Suppressor macrophage treated with lipopolysaccharide for 4 hours (primary cell): Measurements from ENCODE around the gene RNF126.
A peak's percentile ranks its signal among the peaks of the same experiment; 100 is the strongest.

Experiments used
- DNase-seq: peaks from one replicate; pipeline ENCODE4 v3.0.0-alpha.2; 2020

RNF126 gene

DNA sequence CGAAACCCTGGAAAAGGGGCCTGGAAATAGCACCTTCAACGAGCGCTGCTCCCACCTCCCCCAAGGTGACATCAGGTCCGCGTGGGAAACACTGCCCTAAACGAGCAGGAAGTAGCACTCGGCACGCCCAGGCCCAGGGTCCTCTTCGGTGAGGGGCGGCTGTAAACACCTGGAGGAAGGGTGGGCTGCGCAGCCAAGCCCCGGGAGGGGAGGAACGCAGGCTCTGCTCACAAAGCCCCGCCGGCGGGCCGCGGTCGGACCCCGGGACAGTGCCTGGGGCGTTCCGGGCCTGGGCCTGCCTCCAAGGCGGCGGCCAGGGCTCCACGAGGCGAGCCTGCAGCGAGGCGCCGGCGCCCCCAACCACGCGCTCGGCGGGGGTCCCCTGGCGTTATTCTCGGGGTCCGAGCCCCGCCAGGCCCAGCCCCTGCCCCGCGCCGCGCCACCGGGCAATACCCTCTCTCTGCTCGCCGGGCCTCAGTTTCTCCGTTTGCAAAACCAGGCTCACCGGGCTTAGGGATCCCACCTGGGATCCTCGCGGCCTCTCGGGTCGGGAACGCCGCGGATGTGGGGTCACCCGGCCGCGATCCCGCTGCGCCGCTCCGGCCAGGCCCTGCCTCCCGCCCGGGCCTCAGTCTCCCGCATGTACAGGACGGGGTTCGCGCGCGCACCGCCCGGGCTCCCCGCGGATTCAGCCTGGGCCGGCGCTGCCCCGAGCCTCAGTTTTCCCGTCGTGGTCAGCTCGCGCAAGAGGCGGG lies 630 bp downstream of the RNF126 start:
- DNase-seq: peak; percentile 61

DNA sequence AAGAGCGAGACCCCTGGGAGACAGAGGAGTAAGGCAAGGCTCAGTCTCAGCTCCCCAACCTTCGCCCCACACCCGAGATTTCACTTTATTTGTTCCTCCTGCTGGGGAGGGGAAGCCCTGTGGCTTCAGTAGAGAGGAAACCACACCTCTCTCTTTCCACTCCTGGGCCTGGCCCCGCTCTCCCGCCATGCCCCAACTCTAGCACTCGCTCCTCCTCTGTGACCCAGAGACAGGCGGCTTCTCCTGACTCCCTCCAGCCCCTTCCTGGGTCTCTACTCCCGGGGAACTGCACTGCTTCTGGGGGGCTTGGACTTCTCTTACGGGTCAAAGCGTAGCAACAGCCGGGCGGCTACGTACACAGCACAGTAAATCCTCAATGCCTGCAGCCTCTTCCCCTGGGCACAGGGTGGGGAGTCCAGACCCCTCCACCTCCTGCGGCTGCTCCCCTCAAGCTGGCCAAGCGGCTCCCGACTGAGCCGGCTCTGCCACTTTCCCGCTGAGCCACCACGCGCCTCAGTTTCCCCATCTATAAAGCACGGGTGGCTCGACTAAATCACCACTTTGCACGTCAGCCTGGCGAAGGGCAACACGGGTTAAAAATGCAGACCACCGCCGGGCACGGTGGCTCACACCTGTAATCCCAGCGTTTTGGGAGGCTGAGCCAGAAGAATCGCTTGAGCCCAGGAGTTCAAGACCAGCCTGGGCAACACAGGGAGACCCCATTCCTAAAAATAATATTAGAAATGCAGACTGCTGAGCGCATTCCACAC lies 1.4 kb downstream of the RNF126 start:
- DNase-seq: peak; percentile 39

DNA sequence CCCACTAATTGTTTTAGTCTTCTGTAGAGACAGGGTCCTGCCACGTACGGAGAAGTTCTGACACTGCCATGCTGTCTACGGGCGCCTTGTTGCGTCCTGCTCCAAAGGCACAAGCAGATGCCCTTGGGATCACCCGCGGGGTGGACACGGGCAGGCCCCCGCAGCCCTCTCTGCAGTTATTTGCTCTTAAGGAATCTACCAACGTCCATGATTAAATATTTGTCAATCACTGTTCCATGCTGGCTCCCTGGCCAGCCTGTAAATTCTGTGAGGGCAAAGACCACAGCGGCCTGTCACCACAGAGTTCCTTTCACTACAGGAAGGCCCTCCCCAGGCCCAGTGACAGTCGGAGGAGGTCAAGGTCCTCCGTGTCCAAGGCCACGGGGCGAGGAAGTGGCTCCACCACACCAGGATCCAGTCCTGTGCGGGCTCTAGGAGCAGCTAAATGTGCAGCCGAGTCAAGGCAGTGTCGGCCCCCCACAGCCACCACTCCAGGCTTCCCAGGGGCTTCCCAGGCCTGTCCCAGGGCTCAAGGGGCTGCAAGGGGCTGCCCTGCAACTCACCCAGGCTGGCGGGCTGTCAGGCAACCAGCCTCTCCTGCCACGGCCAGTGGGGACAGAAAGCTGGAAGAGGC lies 2.1 kb downstream of the RNF126 start:
- DNase-seq: no peak

DNA sequence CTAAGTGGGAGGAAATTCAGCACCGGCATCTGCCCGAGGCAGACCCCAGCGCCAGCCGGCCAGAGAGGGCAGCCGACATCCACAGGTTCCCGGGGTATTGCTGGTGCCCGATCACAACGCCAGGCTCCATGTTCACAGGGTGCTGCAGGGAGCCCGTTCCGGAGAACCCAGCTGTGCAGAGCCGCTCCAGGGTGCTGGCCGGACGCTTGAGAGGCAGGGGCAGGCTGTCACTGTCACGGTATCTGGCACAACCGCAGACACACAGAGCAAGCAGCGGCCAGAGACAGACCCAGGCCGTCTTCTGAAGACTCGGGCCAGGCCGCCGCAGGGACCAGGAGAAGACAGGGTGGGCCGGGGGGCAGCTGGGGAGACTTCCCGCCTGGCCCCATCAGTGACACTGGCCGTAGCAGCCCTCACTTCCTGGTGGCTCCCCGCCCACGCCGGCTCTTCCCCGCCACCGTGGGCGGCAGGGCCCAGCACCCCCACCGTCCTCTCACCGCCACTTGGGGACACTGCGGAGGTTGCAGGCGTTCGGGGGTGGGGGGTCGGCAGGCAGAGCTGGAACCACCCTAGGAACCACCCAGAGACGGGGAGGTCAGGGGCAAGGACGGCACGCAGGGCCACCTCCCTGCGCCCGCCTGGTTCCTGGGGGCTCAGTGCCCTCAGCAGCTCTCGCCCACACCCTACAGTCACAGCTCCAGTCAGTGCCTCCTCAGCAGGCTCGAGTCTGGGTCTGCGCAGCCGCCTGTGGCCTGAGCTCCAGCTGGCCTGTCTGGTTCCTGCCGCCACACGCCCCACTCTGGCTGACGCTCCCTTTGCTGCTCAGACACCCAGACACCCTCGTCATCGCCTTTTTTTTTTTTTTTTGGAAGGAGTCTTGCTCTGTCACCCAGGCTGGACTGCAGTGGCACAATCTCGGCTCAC lies 3.8 kb downstream of the RNF126 start:
- DNase-seq: no peak

DNA sequence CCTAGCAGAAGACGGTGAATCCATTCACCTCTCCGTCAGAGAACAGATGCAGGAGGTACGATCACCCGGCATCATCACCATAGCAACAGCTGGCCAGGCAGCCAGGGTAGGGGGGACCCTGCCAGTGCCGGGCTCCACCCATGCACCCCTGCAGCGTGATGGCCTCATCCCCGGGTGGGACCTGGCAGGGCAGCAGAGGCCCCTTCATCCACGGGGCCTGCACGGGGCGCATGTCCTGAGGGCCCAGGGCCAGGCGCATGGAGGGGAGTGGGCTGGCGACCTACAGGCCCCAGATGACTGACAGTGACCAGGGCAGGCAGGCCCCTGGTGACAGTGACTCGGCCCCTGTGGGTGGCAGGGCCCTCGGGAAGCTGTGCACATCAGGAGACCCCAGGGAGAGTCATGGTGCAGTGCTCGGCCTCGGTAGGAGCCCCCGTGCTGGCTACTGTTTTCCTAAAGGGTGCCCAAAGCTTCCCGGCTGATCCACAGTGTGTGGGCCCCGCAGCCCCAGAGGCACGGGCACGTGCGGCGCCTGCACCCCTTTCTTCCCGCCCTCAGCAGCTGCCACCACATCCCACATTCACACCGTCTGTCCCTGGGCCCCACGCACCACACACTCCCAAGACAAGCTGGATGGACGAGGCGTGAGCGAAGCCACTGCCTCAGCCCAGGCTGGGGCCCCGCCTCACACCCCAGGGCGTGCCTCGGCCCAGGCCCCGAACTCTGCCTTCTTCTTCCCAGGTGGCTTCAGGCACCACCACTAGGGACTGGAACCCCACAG lies 4.8 kb downstream of the RNF126 start:
- no peak for DNase-seq

DNA sequence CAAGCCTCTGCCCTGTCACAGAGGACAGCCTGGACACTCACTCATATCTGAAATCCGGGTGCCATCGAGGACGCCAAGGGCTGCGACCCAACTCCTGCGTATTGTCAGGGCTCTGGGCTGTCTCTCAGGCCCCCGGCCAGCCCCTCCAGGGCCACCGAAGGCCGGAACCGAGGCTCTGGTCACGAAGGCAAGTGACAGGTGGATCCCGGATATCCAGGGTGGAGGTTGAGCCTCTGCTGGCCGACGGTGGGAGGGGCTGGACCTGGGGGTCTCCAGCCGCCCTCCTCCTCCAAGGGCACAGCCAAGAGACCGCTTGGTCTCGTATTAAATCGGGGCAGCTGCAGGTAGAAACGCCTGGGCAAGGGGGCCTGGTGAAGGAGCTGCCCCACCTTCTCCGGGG lies 5.4 kb downstream of the RNF126 start:
- no peak for DNase-seq

DNA sequence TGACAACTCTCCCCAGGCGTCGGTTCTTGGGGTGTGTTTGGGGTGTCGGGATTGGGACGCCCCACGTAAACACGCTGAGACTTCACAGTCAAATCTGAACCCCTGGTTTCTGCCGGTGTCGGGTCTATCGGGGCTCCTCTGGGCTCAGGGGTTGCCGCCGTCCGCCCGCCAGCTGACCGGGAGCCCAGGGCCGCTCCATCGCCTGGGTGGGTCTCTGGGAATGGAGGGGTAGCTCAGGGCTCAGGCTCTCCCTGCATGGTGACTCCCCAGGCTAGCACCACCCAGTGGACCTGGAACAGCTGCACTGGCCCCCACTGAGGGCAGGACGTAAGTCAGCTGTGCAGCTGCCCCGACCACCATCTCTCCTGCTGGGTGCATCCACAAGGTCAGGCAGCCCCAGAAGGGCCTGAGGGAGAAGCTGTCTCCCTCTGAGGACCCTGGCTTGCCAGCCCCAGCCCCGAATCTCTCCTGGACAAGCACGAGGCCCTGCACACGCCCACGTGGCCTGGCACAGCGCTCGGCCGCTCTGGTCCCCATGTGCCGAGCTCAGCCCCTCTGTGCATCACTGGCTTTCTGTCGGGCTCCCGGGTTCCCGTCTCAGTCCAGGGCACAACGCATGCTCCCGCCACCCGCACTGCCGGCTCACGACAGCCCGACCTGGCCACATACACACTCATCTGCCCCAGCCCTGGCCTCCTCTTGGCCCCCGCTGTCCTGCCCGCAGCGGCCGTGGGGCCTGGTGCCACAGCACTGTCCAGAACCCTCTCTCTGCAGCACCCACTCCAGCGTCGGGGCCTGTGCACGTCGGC lies 6.1 kb downstream of the RNF126 start:
- no peak for DNase-seq

DNA sequence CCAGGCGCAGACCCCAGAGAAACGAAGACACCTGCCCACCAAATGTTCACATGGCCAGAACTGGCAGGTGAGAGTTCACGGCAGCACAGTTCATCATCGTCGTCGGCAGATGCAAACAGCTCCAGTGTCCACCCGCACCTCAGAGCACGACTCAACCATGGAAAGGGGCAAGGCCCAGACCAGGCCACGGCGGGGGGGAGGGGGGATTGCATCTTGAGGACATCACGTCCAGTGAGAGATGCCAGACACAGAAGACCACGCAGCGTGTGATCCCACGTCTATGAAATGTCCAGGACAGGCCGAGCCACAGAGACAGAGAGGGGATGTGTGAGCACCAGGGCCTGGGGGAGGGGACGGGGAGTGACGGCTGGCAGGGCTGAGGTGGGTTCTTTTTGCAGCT lies 7.3 kb downstream of the RNF126 start:
- no peak for DNase-seq

DNA sequence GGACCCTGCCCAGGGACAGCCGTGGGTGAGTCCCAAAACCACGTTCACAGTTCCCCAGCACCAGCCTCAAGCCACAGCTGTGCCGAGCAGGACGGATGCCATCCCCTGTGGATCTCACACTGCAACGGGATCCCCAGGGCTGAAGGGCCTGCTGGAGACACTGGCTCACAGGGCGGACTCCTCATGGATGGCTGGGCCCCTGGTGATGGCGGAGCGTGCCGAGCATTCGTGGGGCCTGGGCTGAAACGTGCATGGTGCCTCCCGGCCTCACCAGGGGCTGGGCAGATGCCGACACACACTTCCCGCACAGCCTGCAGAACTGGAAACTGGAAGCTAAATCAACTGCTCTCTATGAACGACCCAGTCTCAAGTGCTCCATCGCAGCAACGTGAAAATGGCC lies 9.6 kb downstream of the RNF126 start:
- no peak for DNase-seq

DNA sequence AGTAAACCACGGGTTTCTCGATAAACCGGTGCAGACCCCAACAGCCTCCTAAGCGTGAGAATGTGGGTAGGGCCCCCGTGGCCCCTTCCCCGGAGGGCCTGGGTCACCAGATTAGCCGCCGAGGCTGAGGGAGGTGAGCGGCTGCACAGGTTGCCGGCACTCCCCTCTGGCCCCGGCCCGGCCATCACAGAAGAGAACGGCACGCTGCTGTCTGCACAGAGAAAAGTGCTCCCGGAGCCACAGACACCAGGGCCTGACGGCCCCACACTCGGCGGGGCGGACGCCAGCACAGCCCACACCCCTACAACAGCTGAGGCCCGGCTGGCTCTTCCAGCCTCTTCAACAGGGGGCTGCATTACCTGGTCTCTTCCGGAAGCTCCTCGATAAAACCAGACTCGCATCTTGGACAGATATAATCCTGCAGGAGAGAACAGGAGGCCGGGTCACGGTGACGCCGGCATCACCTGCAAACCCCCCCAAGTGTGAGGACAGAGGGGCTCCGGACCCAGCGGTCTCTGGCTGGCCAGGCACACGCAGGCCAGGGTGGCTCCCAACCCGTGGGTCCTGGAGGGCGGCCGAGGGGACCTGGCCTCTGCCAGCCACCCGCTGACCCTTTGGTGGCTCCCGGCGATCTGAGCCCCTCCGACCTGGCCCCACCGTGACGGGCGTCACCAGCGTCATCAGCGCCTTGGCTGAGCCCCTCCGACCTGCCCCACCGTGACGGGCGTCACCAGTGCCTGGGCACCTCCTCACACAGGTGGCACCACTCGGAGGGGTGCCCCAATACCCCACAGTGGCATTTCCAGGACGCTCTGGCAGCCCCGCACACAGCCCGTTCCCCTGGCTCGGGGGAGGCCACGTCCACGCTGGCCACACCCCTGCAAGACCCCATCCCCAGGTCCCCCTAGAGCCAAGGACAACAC lies 10.3 kb downstream of the RNF126 start:
- no peak for DNase-seq

DNA sequence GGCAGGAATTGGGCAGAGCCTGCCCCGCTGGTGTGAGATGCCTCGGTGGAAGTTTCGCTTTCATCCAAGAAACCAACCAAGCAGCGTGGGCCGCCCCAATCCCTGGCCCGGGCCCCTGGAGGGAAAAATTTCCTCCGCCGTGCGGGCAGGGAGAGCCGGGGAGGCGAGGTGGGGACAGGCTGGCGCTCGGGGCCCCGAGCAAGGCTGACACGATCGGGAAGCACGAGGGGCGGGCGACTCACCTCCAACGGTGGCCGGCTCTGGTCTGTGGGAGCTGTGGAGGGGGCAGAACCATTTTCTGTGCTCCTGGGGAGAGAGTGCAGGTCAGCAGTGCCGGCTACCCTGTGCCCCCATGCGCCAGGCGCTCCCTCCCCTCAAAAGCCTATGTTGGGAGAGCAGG lies 11.0 kb downstream of the RNF126 start:
- no peak for DNase-seq

DNA sequence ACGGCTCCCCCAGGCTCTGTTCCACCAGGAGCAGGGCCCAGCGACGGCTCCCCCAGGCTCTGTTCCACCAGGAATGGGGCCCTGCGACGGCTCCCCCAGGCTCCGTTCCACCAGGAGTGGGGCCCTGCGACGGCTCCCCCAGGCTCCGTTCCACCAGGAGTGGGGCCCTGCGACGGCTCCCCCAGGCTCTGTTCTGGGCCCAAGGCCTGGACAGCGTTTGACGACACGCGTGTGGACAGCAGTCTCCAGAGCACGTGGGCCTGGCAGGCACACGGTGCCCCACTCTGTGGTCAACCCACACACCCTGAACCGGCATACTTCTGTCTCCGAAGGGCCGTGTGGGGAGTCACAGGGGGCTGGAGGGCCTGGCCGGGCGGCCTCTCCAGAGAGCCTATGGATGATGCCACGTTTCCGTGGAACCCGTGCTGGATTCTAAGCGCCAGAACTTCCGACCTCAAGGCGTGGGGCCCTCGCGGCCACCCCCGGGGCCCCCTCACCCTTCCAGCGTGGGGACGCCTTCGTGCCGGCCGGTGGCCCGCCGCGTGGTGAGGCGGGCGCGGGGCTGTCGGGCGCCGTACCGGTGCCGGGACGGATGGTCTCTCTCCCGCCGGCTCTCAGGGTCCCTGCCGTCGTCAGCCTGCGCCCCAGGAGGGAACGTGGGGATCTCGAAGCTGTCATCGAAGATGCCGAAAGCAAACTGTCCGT lies 11.7 kb downstream of the RNF126 start:
- no peak for DNase-seq

DNA sequence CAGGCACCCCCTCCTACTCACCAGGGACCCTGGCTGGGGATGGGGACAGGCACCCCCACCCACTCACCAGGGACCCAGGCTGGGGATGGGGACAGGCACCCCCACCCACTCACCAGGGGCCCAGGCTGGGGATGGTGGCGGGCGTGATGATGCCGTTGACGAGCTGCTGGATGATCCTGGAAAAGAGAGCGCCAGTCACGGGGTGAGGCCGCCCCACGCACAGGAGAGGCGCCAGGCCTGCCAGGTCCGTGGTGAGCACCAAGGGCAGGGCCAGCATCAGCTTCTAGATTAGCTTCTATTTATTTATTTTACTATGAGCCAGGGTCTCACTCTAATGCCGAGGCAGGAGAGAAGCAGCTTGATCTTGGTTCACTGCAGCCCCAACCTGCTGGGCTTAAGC lies 12.9 kb downstream of the RNF126 start:
- no peak for DNase-seq

DNA sequence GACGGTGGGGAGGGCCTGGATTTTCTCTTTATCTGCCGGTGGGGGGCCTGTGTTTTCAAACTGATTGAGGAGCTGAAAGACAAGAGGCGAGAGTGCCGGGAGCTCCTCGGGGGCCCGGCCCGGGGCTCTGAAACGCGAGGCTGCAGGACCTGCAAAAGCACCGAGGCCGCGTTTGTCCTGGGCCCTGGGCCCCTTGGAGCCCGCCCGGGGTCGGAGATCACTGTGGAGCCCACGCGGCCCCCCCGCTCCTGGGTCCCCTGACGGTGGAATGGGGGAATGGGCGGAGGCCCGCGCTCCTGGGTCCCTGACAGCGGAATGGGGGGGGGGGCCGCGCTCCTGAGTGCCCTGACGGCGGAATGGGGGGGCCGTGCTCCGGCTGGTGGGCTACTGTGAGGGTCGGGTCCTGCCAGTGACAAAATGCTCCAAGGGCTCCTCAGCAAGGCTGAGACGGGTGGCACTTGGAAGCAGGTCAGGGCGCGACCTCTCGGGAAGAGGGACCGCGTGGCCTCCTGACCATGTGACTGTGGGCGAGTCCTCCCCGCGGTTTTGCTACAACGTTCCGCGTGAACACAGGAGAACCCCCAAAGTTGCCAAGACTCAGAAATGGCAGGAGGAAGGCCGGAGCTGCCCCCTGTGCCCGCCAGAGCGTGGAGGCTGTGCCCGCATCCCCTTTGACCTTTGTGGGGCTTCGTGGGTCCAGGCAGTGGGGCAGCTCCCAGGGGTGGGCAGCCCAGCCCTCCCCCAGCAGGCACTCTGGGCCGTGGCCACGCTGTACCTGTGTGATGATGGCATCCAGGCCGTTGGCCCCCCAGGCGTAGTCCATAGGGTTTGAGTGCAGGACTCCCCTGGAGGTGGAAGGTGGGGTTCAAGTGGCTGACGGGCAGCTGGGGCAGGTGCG lies 13.9 kb downstream of the RNF126 start:
- DNase-seq: no peak

DNA sequence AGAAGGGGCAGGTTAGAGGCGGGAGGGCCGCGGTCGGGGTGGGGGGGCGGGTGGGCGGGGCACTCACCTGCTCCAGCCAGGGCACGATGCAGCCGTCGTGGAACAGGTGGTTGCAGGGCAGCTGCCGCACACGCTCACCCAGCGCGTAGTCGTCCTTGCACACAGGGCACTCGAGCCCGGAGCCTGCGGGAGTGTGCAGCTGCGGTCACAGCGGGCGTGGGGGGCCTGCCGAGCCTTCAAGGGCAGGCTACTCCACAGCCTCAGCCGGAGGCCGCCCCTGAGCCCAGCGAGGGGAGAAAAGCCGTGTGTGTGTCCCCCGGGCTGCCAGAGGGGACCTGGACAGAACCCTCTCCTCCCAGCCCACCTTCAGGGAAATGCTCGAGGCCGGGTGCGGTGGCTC lies 14.7 kb downstream of the RNF126 start:
- DNase-seq: no peak

DNA sequence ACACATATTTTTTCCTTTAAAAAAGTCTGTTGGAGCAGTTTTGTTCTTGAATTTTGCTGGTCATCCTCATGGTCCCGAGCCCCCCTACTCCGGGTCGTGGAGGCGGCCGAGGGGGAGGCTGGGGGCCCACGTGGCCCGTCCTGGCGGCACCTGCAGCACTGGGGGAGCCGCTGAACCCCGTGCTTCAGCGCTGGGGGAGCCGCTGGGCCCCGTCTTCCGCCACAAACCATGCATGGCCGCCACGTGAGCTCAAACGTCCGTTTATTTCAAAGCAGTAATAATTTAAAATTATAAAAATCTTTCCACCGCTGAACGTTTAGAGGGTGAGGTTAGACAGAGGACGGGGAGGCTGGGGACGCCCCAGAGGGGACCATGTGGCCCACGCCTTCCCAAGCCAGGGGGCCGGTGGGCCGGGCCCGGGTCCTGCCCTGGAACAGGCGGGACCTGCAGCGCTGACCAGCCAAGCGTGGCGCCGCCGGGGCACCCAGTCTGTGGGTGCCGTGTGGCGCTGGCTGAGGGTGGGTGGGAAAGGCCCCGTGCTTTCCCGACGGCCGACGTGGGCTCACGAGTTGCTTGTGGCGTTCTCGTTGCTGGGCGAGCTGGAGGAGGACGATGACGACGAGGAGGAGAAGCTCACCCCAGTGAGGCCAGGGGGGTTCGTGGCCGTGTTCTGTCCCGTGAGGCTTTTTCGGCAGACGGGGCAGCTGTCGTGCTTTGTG lies 15.3 kb downstream of the RNF126 start:
- no peak for DNase-seq

DNA sequence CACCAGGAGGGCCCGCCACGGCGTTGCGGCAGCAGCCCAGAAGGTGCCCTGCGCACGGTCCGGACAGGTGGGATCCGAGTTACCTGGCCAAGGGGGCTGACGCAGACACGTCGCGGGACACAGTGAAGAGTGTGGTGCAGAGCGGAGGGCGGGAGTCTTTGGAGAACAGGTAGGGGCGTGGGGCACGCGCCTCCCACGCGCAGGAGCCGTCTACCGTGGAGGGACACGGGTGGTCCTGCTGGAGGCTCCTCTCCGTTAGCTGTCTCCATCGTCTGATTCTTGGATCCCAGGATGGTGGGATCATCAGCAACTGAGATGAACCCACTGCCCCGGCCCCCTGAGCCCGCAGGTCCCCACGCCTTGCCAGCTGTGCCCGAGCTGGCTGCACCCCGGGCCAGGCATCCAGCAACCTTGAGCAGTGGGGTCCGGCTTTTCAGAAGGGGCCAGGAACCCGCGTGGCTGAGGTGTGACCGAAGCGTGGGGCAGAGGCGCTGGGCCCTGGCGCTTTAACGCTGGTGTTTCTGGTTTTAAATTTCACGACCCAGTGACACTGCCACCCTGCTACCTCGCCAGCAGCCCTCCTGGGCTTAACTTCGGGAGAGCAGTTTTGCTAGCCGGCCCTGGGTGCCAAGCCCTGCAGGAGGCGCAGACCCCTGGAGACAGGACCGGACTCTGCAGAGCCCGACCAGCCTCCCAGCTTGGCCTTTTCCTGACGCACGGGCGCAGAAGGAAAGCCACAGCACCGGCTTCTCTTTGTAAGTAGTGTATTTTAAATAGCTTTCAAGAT lies 16.0 kb downstream of the RNF126 start:
- no peak for DNase-seq
